Motor neuron (in vitro differentiated cells): ENCODE results near the gene HOXA2. TPM values are rescaled to one million over a fixed set of nuclear protein-coding genes. Genes with fewer than 3 reads are reported as not detected.

Source experiments
- ATAC-seq, 8 experiments: fragments of 200-7000 bp; cut with Tn5 transposase; replicated peaks in 6 of 8; 2 replicates each; pipeline ENCODE4 v1.8.0; 2021; ENCODE audit warnings: mild to moderate bottlenecking in 8 of 8, moderate library complexity in 8 of 8
- H3K27ac ChIP-seq, 2 donors: fragments of 250-450 bp; sonication (Bioruptor Pico); 2 replicates each; pipeline ENCODE4 v1.9.0; 2021; ENCODE audit warnings: antibody characterized with exemption in 2 of 2, mild to moderate bottlenecking in 2 of 2, moderate library complexity in 1 of 2
- H3K4me1 ChIP-seq, 2 donors: fragments of 250-450 bp; sonication (Bioruptor Pico); replicated peaks in 1 of 2; 2 replicates each; pipeline ENCODE4 v1.6.1; 2021; ENCODE audit warnings: antibody characterized with exemption in 2 of 2, mild to moderate bottlenecking in 2 of 2, moderate library complexity in 1 of 2
- H3K4me3 ChIP-seq, 5 donors: fragments of 250-450 bp; sonication (Bioruptor Pico); 2 replicates each; pipeline ENCODE4 v1.9.0; 2021; ENCODE audit warnings: antibody characterized with exemption in 5 of 5, mild to moderate bottlenecking in 5 of 5, moderate library complexity in 4 of 5
- WGBS, 10 experiments: fragments of 450-650 bp; shearing (Covaris generic); methylation state at CpG; one replicate each; pipeline ENCODE4 v1.0.0; 2022; 5-methylcytosine and 5-hydroxymethylcytosine counted together
- in situ Hi-C, 9 experiments: fragments of 400-800 bp; cut with MboI; loops; one replicate each; pipeline ENCODE4 v1.15.0; 2021; ENCODE audit warnings: low sequenced_read_pairs in 9 of 9, low pct_unique_long_range_greater_than_20kb in 2 of 9; ENCODE audit not compliant: unreplicated experiment in 9 of 9
- total RNA-seq, 8 experiments: library from RNA; unstranded; fragments of 300-600 nt; gene quantifications; 2 replicates each; pipeline versions ENCODE4 v1.2.3 to v1.2.4, GENCODE V29; 2022

Gene HOXA2
- total RNA-seq, 8 experiments from 2014 or later, result 0.31 to 23.0 (median 10.9) TPM

DNA sequence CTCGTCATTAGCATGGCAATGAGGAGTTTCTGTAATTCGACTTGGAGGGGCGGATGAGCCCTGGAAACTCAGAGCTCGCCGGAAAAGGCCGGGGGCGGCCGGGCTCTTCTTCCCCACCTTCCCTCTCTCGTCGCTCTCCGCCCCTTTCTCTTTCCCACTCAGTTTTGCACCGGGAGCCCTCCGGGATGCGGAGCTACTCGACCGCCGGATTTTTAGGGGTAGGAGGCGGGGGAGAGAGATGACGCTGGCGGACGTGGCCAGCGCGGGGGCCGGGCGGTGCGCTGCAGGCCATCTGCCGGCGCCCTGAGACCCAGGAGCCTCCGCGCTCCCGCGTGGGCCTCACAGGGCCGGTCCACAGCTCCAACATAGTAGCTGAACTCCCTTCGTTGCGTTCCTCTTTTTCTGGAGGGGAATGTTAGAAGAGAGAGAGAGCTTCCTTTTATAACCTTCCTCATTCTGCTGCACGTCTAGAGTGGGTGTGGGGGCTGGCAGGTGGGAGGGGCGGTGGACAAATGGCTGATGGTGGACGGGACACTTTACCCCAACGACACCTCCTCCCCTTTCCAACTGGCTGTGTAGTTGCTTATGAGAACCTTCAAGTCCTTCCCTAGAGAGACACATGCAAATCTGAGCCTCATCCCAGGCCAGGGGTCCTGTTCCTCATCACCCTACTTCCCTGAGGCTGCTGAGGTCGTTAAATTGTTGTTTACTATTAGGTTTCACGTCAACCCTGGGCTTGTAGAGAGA lies 5.5 kb downstream of the HOXA2 start:
- peaks cover 9 to 13% of the 10 kb centered on the region in 2 donors for H3K4me1 ChIP-seq
- peak overlapping the region; percentile 92 to 98 for H3K27ac ChIP-seq
- ATAC-seq, result peak in 2 of 8 experiments; percentile 3 to 14
- WGBS, 10 experiments, result 0 to 11% (median 0%) methylated on average over 1 to 13 of the region's 41 CpGs; no CpG with 5 or more reads in 2 of the 10 experiments
- in situ Hi-C loops, result loop anchor here in 4 of 9 experiments (10.0 to 25.0 kb wide), 2 partner anchors 235 to 242 kb away; partner anchors contain the start of gene SKAP2 (in 1 of the 4)
- peak overlapping the region; percentile 51 to 82 (median 69) for H3K4me3 ChIP-seq

DNA sequence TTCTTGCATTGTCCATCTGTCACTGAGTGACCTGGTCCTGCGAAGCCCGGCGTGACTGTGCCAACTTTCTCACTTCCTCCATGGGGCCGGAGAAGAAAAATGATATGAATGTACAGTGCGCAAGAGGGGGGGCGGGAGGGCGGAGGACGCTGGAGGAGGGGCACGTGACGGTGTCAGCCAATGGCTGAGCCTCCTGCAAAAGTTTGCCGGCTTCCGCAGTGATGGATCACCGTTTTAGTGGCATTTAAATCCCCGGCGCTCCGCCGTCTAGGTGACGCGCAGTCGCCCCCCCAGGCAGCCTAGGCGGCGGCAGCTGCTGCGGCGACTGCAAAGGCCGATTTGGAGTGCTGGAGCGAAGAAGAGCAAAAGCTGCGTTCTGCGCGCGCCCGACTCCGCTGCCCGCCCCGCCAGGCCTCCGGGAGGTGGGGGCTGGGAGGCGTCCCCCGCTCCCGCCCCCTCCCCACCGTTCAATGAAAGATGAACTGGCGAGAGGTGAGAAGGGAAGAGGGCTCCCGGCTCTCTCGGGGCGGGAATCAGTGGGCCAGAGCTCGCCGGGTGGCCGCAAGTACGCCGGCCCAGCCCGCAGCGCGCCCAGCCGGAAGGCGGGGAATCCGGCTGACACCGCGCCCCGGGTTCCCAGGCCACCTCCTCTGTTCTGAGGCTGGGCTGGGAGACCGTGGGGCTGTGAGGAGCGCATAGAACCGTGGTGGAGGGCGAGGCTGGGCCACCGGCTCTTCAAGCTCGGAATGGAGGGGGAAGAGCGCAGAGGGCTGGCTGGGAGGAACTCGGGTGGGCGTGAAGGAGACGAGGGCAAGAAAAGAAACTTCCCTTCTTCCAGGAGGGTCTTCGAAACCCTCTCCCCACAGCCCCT lies 6.4 kb downstream of the HOXA2 start, which contains the start of gene HOXA1:
HOXA1 (minus strand) TSS at position 104 of the 871 bp plus-strand sequence; CDS start at position 16, 88 bp downstream.
- 0% methylated on average over 1 to 8 of the region's 68 CpGs; no CpG with 5 or more reads in 6 of the 10 experiments for WGBS, 10 experiments
- peak; percentile 66 to 81 (median 76) for ATAC-seq
- in situ Hi-C loops, result loop anchor here in 4 of 9 experiments (10.0 to 25.0 kb wide), 2 partner anchors 234 to 241 kb away; partner anchors contain the start of gene SKAP2 (in 1 of the 4)
- peak within 1 kb of the TSS; percentile 92 to 98 for H3K27ac ChIP-seq
- peaks cover 15 to 21% of the 10 kb centered on the region in 2 donors for H3K4me1 ChIP-seq
- H3K4me3 ChIP-seq, result peak within 1 kb of the TSS; percentile 51 to 82 (median 69)

GRCh38 chr7:27095050-27095896 lies 7.2 kb downstream of the HOXA2 start:
- peaks cover 22 to 30% of the 10 kb centered on the region in 2 donors for H3K4me1 ChIP-seq
- peak overlapping the region; percentile 51 to 82 (median 69) for H3K4me3 ChIP-seq
- ATAC-seq, result peak in 5 of 8 experiments; percentile 1 to 12 (median 4)
- H3K27ac ChIP-seq, result peak overlapping the region; percentile 69
- WGBS, 10 experiments, result 0 to 100% (median 0%) methylated on average over 1 to 10 of the region's 33 CpGs; no CpG with 5 or more reads in 4 of the 10 experiments
- in situ Hi-C loops, result loop anchor here in 4 of 9 experiments (10.0 to 25.0 kb wide), 2 partner anchors 233 to 240 kb away; partner anchors contain the start of gene SKAP2 (in 1 of the 4)

GRCh38 chr7:27094304-27095049 lies 8.0 kb downstream of the HOXA2 start:
- Histone ChIP-seq H3K4me3 (peak overlapping the region; percentile 51 to 82 (median 69)), H3K4me1 (peaks cover 30 to 33% of the 10 kb centered on the region in 2 donors)
- in situ Hi-C loops, result loop anchor here in 4 of 9 experiments (10.0 to 25.0 kb wide), 2 partner anchors 232 to 240 kb away; partner anchors contain the start of gene SKAP2 (in 1 of the 4)

GRCh38 chr7:27093184-27093895 lies 9.1 kb downstream of the HOXA2 start:
- Histone ChIP-seq H3K4me3 (peak overlapping the region; percentile 51 to 82 (median 69)), H3K4me1 (peaks cover 30 to 44% of the 10 kb centered on the region in 2 donors), H3K27ac (peak overlapping the region in 1 of 2 donors; percentile 69)
- WGBS, 10 experiments, result 0 to 90% (median 13%) methylated on average over 1 to 6 of the region's 6 CpGs
- in situ Hi-C loops, result loop anchor here in 4 of 9 experiments (10.0 to 25.0 kb wide), 2 partner anchors 231 to 239 kb away; partner anchors contain the start of gene SKAP2 (in 1 of the 4)
- no peak for ATAC-seq

More at GRCh38 chr7:27094304-27095049, 8.0 kb downstream of the HOXA2 start:
- no peak for ATAC-seq
- 0 to 73% (median 27%) methylated on average over 1 to 10 of the region's 29 CpGs; no CpG with 5 or more reads in 4 of the 10 experiments for WGBS, 10 experiments
- H3K27ac ChIP-seq, result peak overlapping the region; percentile 69

GRCh38 chr7:27092819-27093110 lies 9.7 kb downstream of the HOXA2 start:
- Histone ChIP-seq H3K4me3 (peak overlapping the region; percentile 1 to 82 (median 65)), H3K27ac (peak overlapping the region in 1 of 2 donors; percentile 26), H3K4me1 (peaks cover 30 to 44% of the 10 kb centered on the region in 2 donors)
- WGBS, 10 experiments, result 8 to 100% (median 67%) methylated on average over 1 of the region's 1 CpG; no CpG with 5 or more reads in 3 of the 10 experiments
- in situ Hi-C loops, result loop anchor here in 4 of 9 experiments (10.0 to 25.0 kb wide), 2 partner anchors 230 to 238 kb away; partner anchors contain the start of gene SKAP2 (in 1 of the 4)
- ATAC-seq, result no peak

DNA sequence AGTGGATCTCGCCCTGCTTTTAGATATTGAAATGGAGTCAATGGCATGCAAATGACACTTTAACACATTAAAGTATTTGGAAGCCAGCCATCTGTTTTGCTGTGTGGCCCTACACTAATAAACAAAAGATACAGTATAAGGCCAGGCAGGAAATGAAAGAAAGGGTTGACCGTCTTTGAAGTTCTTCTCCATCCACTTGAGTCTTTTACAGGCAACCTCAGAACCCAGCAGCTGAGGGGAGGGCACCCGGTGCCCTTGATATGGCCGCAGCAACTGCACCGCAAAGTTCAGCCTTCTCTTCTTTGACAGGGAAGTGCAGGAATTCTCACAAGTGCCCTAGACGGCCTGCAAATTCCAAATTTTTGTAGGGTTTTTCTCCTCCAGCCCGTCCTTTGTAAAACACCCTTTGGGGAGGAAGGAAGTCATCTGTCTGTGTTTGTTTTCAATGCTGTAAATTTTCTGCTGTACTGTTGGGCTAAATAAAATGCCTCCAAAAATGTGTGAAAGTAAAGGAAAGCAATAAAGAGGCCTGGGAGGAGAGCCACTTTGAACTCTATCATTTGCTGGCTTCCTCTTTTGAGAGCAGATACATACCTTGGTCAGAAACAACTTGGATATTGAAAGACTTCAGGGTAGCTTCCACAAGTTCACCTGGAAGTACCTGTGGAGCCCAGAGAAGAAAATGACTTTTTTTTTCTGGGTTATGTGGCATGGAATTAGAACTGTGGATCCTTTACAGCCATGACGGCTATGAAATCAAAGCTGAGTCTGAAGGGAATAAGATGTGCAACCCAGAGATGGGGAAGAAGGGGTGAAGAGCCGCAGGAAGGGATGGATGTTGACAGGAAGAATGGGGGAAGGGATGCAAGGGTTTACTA lies 10.3 kb downstream of the HOXA2 start:
- peak overlapping the region; percentile 1 to 82 (median 65) for H3K4me3 ChIP-seq
- WGBS, 10 experiments, result 0 to 100% (median 17%) methylated on average over 1 to 7 of the region's 9 CpGs
- in situ Hi-C loops, result loop anchor here in 4 of 9 experiments (10.0 to 25.0 kb wide), 2 partner anchors 230 to 237 kb away; partner anchors contain the start of gene SKAP2 (in 1 of the 4)
- peak in 1 of 8 experiments; percentile 8 for ATAC-seq
- H3K27ac ChIP-seq, result peak overlapping the region; percentile 26 to 59
- H3K4me1 ChIP-seq, result peaks cover 30 to 49% of the 10 kb centered on the region in 2 donors

- Histone ChIP-seq H3K27ac (peak overlapping the region; percentile 29 to 44), H3K4me3 (peak overlapping the region in 4 of 5 donors; percentile 51 to 82 (median 67)), H3K4me1 (peaks cover 30 to 56% of the 10 kb centered on the region in 2 donors)
- in situ Hi-C loops, result loop anchor here in 4 of 9 experiments (10.0 to 25.0 kb wide), 2 partner anchors 229 to 236 kb away; partner anchors contain the start of gene SKAP2 (in 1 of the 4)
- 0 to 100% (median 22%) methylated on average over 1 to 3 of the region's 3 CpGs; no CpG with 5 or more reads in 2 of the 10 experiments for WGBS, 10 experiments
- ATAC-seq, result peak in 3 of 8 experiments; percentile 20 to 23 (median 21)
These were observed 11.4 kb downstream of the HOXA2 start for GRCh38 chr7:27091105-27091504.

DNA sequence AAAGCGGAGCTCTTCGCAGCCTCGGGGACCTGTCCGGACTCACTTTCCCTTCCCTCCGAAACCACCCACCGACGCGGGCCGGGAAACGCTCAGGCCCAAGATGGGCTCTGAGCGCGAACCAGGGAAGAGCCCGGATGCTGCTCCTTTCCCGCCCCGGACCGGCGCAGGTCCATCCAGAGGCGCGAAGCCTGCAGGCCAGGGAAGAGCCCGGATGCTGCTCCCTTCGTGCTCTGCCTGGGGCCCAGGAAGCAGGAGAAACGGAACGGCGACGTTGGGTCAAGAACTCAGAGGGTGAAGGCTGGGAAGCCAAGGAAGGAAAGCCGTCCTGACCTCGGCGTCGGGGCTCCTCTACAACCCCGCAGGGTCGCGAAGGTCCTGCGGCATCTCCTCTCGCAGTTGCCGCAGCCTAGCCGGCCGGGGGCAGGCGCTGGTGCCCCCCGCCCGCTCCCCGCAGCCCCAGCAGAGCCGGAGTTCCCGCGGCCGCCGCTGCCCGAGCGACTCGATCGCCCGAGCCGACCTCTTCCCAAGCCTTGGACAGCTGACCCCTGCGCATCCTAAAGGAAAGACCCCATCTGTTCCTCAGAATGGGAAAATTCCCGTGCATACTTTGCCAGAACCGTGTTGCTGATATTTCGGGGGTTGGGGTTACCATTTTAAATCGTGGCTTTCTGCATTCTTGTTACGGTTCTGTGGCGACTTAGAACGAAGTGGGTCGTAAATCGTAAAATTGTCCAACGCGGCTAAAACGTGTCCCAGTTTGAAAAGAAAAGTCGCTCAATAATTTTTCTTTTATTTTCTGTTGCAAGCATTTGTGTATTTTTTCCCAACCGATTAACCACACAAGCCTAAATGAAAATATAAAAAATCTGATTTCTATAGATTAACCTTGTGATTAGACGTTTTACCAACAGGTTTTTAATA lies 14.2 kb downstream of the HOXA2 start:
- in situ Hi-C loops, result loop anchor here in 1 of 9 experiments (25.0 kb wide), 1 partner anchor 226 kb away; the partner anchor contains the start of gene SKAP2
- Histone ChIP-seq H3K4me3 (peak overlapping the region in 4 of 5 donors; percentile 18 to 31 (median 18)), H3K4me1 (peaks cover 30 to 56% of the 10 kb centered on the region in 2 donors), H3K27ac (peak overlapping the region; percentile 63 to 80)
- WGBS, 10 experiments, result 14 to 67% (median 49%) methylated on average over 2 to 18 of the region's 68 CpGs; no CpG with 5 or more reads in 1 of the 10 experiments
- peak in 4 of 8 experiments; percentile 39 to 74 (median 68) for ATAC-seq
